WI38 (cell line): ENCODE data around the gene DLX3.

Experiments used
- H3K4me3 ChIP-seq: 2 replicates; pipeline ENCODE4 v1.5.1; 2011; ENCODE audit warnings: low read depth, mild to moderate bottlenecking, control low read depth, low read length
- TF ChIP-seq, protein P1 (sequence below): IDR thresholded peaks from 2 replicates; pipeline ENCODE4 v1.5.1; 2012; ENCODE audit warnings: low read depth, mild to moderate bottlenecking, control low read depth, low read length

Gene DLX3

DNA sequence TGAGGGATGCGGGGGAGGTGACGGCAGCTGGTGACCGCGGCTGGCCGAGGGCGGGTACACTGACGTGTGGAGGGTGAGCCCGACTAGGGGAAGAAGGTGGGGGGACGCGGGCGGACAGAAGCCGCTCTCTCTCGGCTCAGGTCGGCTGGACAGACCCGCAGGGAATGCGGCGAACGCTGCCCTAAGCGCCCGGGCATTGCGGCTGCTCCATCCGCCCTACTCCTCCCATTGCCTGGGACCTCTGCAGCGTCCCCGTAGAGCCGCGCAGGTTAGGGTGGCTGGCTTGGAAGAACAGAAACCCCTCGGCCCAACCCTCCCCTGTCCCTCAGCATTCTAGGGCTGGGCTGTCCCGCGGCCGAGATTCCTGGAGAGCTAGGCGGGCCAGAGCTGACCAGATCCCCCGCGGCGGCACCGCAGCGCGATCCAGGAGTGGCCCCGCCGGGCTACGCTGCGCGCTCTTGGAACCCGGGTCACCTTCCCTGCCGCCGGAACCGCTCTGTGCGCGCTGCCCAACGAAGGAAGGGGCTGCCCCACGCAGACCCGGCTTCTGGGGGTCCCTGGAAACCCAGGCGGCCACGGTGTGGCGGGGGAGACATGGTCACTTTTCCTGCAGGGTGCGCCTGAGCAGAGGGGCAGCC, 23.1 kb downstream of the DLX3 start:
- no peak overlapping the region for H3K4me3 ChIP-seq
- TF ChIP-seq, protein P1, sequence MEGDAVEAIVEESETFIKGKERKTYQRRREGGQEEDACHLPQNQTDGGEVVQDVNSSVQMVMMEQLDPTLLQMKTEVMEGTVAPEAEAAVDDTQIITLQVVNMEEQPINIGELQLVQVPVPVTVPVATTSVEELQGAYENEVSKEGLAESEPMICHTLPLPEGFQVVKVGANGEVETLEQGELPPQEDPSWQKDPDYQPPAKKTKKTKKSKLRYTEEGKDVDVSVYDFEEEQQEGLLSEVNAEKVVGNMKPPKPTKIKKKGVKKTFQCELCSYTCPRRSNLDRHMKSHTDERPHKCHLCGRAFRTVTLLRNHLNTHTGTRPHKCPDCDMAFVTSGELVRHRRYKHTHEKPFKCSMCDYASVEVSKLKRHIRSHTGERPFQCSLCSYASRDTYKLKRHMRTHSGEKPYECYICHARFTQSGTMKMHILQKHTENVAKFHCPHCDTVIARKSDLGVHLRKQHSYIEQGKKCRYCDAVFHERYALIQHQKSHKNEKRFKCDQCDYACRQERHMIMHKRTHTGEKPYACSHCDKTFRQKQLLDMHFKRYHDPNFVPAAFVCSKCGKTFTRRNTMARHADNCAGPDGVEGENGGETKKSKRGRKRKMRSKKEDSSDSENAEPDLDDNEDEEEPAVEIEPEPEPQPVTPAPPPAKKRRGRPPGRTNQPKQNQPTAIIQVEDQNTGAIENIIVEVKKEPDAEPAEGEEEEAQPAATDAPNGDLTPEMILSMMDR, result no peak

DNA sequence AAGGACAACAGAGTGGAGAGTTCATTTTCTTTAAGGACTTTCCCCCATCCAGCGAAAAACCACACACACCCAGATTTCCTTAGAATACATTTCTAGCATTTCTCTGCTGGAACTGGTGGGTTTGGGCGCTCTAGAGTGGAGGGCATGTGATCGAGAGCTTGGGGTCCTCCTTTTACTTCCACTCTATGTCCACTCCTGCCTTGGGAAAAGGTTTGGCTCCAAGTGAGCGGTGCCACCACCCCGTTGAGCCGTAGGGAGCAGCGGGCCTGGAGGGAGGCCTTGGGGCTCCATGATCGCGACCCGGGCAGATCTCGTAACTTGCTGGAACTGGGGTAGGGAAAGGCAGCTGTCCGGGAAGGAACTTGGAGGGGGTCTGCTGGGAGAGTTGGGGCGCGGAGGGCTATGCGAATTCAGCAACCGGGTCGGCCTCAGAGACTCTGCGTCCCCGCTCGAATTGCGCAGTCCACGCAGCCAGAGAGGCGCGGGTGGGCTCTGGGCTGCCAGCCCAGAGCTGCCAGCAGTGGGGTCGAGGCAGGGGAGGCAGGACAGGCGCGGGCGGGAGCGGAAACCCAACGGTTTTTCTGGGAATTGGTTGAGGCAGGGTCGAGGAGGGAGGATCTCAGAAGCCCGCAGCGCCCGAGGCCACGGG, 23.7 kb downstream of the DLX3 start:
- no peak overlapping the region for H3K4me3 ChIP-seq
- TF ChIP-seq, protein P1, result no peak

DNA sequence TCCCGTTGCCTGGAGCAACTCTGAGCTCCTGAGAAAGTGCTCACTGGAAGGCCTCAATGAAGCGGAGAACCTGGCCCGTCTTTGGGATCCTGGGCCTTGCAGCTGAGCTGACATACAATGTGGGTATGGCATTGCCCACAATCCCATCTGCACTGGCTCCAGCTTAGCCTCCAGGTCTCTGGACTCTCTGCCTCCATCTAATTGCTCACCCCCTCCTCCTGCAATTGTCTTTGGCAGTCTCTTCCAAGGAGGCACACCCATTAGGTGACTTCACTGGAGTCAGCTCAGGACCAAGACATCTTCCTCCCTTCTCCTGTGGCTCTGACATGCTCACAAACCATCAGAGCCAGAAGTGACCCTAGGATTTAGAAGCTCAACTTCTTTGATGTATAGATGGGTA, 24.5 kb downstream of the DLX3 start:
- TF ChIP-seq, protein P1, result no peak
- H3K4me3 ChIP-seq, result no peak overlapping the region

- TF ChIP-seq, protein P1, result no peak
- no peak overlapping the region for H3K4me3 ChIP-seq
These were observed 25.1 kb downstream of the DLX3 start for GRCh38 chr17:49969795-49970389.

GRCh38 chr17:49969134-49969759, 25.8 kb downstream of the DLX3 start, which contains the start of gene DLX4:
Gene DLX4, plus strand, starts transcription at chr17:49969190. Its CDS starts 279 bp downstream, at chr17:49969469.
- TF ChIP-seq, protein P1, result no peak

GRCh38 chr17:49968405-49969133, 26.5 kb downstream of the DLX3 start:
- peak overlapping the region; percentile 44 for H3K4me3 ChIP-seq
- TF ChIP-seq, protein P1, result no peak

More at GRCh38 chr17:49969134-49969759, 25.8 kb downstream of the DLX3 start, which contains the start of gene DLX4:
- peak within 1 kb of the TSS; percentile 44 for H3K4me3 ChIP-seq
